ENCODE measurements around the gene KRTAP5-7.
"Not testable (repeated sequence)": the region's sequence is repeated elsewhere in the genome, so short reads cannot be mapped to it uniquely, and the experiment has no call there.

Gene KRTAP5-7

GRCh38 chr11:71572811-71573210 is 45.7 kb downstream of the KRTAP5-7 start:
- Histone ChIP-seq H3K79me2 (ENCODE audit: insufficient read depth, low read depth) (no peaks in the 10 kb centered on the region), H3K27me3 (ENCODE audit: insufficient read depth, low read depth) (no peaks in the 10 kb centered on the region), H3K27ac (no peak overlapping the region), H3K4me1 (ENCODE audit: low read depth, poor library complexity, severe bottlenecking) (no peaks in the 10 kb centered on the region), H2AFZ (ENCODE audit: low read depth) (no peak overlapping the region), H3K4me3 (IDR thresholded peaks at IDR 0.05; ENCODE audit: insufficient read depth, low read depth, low read length) (no peak overlapping the region), H3K4me2 (no peak overlapping the region), H3K9ac (no peak overlapping the region), H4K20me1 (ENCODE audit: insufficient read depth) (no peaks in the 10 kb centered on the region), H3K36me3 (ENCODE audit: insufficient read depth) (no peaks in the 10 kb centered on the region)
- no peak for TF ChIP-seq CTCF (conservative IDR thresholded peaks at IDR 0.05; ENCODE audit: low read depth, low read length)

- H3K27me3 ChIP-seq (ENCODE audit: insufficient read depth, low read depth), result no peaks in the 10 kb centered on the region
- no peak for TF ChIP-seq CTCF (conservative IDR thresholded peaks at IDR 0.05; ENCODE audit: low read depth, low read length)
- H3K4me2 ChIP-seq, result no peak overlapping the region
- no peak overlapping the region for H3K27ac ChIP-seq
- no peaks in the 10 kb centered on the region for H3K4me1 ChIP-seq (ENCODE audit: low read depth, poor library complexity, severe bottlenecking)
- H4K20me1 ChIP-seq (ENCODE audit: insufficient read depth), result no peaks in the 10 kb centered on the region
- no peak overlapping the region for H3K4me3 ChIP-seq (IDR thresholded peaks at IDR 0.05; ENCODE audit: insufficient read depth, low read depth, low read length)
- H2AFZ ChIP-seq (ENCODE audit: low read depth), result no peak overlapping the region
- no peaks in the 10 kb centered on the region for H3K36me3 ChIP-seq (ENCODE audit: insufficient read depth)
- H3K9ac ChIP-seq, result no peak overlapping the region
- no peaks in the 10 kb centered on the region for H3K79me2 ChIP-seq (ENCODE audit: insufficient read depth, low read depth)
These were observed 47.4 kb downstream of the KRTAP5-7 start for GRCh38 chr11:71574418-71574817.

GRCh38 chr11:71575723-71576424 is 48.8 kb downstream of the KRTAP5-7 start:
- Histone ChIP-seq H3K9ac (no peak overlapping the region), H3K4me1 (ENCODE audit: low read depth, poor library complexity, severe bottlenecking) (peaks cover 7% of the 10 kb centered on the region), H3K4me2 (no peak overlapping the region), H3K27me3 (ENCODE audit: insufficient read depth, low read depth) (no peaks in the 10 kb centered on the region), H3K79me2 (ENCODE audit: insufficient read depth, low read depth) (no peaks in the 10 kb centered on the region), H3K4me3 (IDR thresholded peaks at IDR 0.05; ENCODE audit: insufficient read depth, low read depth, low read length) (no peak overlapping the region), H4K20me1 (ENCODE audit: insufficient read depth) (no peaks in the 10 kb centered on the region), H3K27ac (no peak overlapping the region), H2AFZ (ENCODE audit: low read depth) (no peak overlapping the region), H3K36me3 (ENCODE audit: insufficient read depth) (no peaks in the 10 kb centered on the region)
- TF ChIP-seq CTCF (conservative IDR thresholded peaks at IDR 0.05; ENCODE audit: low read depth, low read length), result no peak

GRCh38 chr11:71576688-71577465 is 49.8 kb downstream of the KRTAP5-7 start:
- H3K9ac ChIP-seq; H3K27ac ChIP-seq; H3K27me3 ChIP-seq (ENCODE audit: insufficient read depth, low read depth); H2AFZ ChIP-seq (ENCODE audit: low read depth); H4K20me1 ChIP-seq (ENCODE audit: insufficient read depth); H3K4me3 ChIP-seq (IDR thresholded peaks at IDR 0.05; ENCODE audit: insufficient read depth, low read depth, low read length); H3K79me2 ChIP-seq (ENCODE audit: insufficient read depth, low read depth); H3K36me3 ChIP-seq (ENCODE audit: insufficient read depth); H3K4me2 ChIP-seq; H3K4me1 ChIP-seq (ENCODE audit: low read depth, poor library complexity, severe bottlenecking): not testable (repeated sequence)
